G401 (cell line): Measurements from ENCODE around the gene OR2T11. TPM values are rescaled to one million over a fixed set of nuclear protein-coding genes. Genes with fewer than 3 reads are reported as not detected.
"Not testable (repeated sequence)": the region's sequence is repeated elsewhere in the genome, so short reads cannot be mapped to it uniquely, and the experiment has no call there.

Source experiments
- DNase-seq: peaks from one replicate; pipeline ENCODE4 v3.0.0-alpha.2; 2015; ENCODE audit warnings: low spot score
- in situ Hi-C: cut with HindIII; loops from 2 replicates; pipeline ENCODE4 v1.10.0; 2016; ENCODE audit warnings: low sequenced_read_pairs, mixed read lengths
- total RNA-seq: library from RNA; depleted of rRNA; stranded (reverse); fragments of >200 nt; shearing (Covaris generic); gene quantifications from 2 replicates; pipeline ENCODE4 v1.2.3, GENCODE V29; 2014

OR2T11 gene
- total RNA-seq, 1 experiment from 2014 or later = not detected

- peak; percentile 26 for DNase-seq
- in situ Hi-C loops = no loop called here
Measured at GRCh38 chr1:248622570-248623001, 12.3 kb downstream of the OR2T11 start.

- DNase-seq = no peak
- in situ Hi-C loops = no loop called here
Measured at GRCh38 chr1:248621770-248622169, 13.1 kb downstream of the OR2T11 start.

DNA sequence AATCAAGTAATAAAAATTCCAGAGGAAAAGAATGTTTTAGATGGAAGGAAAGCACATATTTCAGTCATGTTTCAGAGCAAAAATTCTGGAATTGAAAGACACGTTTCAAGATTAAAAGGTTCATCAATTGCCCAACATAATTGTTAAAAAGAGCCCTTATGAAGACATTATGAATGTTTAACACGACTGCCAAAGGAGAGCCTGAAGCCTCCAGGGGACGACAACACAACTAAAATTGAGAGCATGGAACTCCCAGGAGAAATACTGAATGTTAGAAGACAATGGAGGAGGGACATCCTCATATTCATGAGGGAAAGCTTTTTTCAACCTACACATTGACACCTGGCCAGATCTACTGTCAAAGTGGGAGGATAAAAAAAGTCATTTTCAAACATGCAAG lies 16.0 kb downstream of the OR2T11 start:
- in situ Hi-C loops = no loop called here
- peak; percentile 35 for DNase-seq

DNA sequence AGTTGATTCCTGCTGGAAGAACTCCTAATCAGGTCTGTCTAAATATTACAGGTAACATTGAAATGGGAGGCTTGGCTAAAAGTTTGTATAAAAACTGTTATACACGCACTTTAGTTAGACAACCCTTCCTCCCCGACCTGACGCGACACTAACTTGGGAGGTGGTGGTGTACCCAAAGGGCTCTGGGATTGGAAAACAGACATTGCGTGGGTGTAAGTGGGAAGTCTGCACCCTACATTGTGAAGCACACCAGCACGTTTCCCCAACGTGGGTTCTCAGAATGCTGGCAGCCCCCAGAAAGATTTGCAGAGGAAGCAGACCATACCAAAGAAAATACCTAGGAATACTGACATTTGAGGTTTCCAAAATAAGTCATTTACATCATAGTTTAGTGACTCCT lies 16.8 kb downstream of the OR2T11 start:
- in situ Hi-C loops = no loop called here
- no peak for DNase-seq

- in situ Hi-C loops = no loop called here
- DNase-seq = no peak
Measured at GRCh38 chr1:248613742-248614141, 21.1 kb downstream of the OR2T11 start.

DNA sequence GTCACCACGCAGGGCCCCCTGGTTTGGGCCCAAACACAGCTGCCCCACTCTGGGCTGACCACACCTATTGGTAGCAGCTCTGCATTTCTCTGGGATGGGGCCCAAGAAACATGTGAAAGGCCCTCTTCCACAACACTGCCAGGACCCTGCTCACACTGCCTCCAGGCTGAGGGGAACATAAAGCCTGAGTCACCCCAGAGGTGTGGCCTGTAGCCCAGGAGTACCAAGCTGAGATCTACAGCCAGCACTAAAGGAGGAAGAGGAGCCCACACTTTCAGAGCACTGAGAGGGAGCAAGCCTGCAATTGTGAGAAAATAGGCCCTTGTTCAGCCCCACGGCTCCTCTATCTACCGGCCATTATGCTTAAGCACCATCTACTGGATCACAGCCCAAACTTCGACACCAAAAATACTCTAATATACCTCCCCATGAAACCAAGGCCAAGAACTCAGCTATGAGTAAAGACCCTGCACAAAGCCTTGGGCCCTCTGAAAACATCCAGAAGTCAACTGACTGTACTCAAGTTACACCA lies 22.9 kb downstream of the OR2T11 start:
- DNase-seq = no peak
- in situ Hi-C loops = no loop called here

GRCh38 chr1:248610301-248610700 lies 24.6 kb downstream of the OR2T11 start:
- DNase-seq = no peak
- in situ Hi-C loops = no loop called here

DNA sequence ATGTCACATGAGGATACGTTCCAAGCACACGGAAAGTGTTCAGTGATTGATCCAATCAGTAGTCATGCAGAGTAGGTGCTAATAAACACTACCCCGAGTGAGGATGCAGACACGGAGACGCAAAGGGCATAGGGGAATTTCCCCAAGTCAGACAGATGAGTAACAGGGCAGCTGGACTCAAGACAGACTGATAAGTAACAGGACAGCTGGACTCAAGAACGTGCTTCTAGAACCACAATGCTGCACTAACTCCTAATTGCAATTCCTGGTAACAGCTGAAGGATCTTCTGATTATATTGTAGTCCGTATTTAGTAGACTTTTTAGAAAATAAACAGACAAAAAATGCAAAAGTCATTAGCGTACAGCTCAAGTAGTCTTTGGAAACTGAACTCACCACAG lies 35.5 kb downstream of the OR2T11 start:
- in situ Hi-C loops = no loop called here

GRCh38 chr1:248597589-248597988 lies 37.3 kb downstream of the OR2T11 start, which contains the start of gene OR2T10:
TSS of gene OR2T10 (minus strand) at chr1:248597700. CDS start at chr1:248593768, 3,932 bp downstream.
- in situ Hi-C loops = no loop called here
- no peak for DNase-seq

More for the DNA sequence above, 35.5 kb downstream of the OR2T11 start:
- no peak for DNase-seq

DNA sequence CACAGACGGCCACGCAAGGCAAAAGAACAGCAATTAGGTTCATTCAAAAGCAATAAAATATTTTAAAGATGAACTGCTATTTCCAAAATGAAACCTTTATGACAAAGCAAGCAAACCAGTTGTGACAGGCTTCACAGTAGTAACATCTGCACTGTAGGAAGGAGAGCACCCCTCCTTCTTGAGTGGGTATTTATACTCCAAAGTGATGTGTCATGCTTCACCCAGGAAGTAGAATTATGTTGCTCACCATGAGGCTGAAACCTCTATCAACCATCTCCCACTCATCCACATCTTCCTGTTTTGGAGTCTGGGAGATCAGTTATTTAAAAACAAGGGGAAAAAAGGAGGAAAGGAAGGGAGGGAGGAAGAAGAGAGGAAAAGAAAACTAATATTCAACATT lies 38.3 kb downstream of the OR2T11 start:
- no peak for DNase-seq
- in situ Hi-C loops = no loop called here

- in situ Hi-C loops = no loop called here
- DNase-seq = no peak
Measured at GRCh38 chr1:248593226-248593625, 41.7 kb downstream of the OR2T11 start.

DNA sequence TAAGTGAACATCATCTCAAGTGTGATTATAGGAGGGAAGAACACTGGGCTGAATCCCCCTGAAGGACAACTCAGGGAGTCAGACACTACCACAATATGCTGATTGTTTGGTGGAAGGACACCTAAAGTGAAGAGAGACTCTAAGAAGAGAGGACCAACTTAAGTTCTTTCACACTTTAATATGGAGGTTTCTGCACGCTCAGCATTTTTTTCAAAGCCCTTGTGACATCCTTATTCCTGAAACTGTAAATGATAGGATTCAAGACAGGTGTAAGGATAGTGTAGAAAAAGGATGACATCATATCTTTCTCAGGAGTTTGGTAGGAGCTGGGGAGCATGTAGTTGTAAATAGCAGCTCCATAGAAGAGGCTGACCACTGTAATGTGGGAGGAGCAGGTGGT lies 42.2 kb downstream of the OR2T11 start:
- DNase-seq = no peak
- in situ Hi-C loops = no loop called here

- no peak for DNase-seq
- in situ Hi-C loops = no loop called here
Measured at GRCh38 chr1:248590055-248590454, 44.8 kb downstream of the OR2T11 start.

DNA sequence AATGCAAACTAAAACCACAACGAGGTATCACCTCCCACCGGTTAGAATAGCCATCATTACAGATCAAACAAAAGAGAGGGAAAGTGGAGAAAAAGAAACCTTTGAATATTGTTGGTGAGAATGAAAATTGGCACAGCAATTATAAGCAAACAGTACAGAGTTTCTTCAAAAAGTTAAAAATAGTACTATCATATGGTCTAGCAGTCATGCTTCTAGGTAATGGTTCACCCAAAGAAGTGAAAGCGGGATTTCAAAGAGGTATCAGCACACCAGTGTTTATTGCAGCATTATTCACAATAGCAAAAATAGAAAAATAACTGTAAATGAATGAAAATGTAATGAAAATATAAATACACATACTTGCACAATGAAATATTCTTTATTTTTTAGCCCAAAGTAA lies 45.6 kb downstream of the OR2T11 start:
- DNase-seq = no peak
- in situ Hi-C loops = no loop called here

- DNase-seq = no peak
- in situ Hi-C loops = no loop called here
Measured at GRCh38 chr1:248585266-248585665, 49.6 kb downstream of the OR2T11 start.

- no peak for DNase-seq
- in situ Hi-C loops = no loop called here
Measured at GRCh38 chr1:248576260-248576980, 58.5 kb downstream of the OR2T11 start.

DNA sequence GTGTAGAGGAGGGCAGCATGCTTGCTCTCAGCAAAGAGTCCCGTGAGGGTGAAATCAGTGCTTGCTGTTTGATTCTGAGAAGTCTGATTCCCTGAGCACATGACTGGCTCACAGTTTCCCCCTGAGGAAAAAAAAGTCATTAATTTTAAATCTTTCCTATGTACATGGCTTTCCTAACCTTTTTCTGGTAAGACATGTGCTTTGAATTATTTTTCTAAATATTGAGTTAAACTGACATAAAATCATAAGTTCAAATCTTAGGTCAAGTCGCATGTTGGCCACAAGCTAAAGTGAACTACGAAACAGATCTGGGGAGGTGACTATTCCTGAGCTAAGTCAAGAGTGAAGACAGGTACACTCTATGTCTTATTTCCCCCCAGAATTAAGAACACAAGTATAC lies 60.2 kb downstream of the OR2T11 start, which contains the start of gene OR2T34:
Gene OR2T34, minus strand, starts transcription at position 101 of the 400 bp plus-strand sequence. Its CDS starts 0 bp downstream, at position 101.
- DNase-seq, in situ Hi-C loops: not testable (repeated sequence)

GRCh38 chr1:248573856-248574255 lies 61.0 kb downstream of the OR2T11 start:
- DNase-seq, in situ Hi-C loops: not testable (repeated sequence)
